ENCODE measurements around the gene FAM193A.

DNA sequence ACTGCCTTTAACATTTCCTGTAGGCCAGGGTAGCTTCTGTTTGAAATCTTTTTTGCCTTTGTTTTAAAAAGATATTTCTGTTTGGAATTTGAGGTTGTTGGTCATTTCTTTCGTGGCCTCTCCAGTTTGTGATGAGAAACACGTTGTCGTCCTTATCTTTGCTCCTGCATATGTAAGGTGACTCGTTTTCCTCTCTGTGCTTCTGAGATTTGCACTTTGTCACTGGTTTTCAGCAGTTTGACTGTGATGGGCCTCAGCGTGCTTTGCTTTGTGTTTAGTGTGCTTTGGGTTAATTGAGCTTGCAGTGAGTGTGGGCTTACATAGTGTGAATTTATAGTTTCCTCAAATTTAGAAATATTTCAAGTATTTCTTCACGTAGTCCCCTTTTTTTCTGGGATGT, 81.5 kb downstream of the FAM193A start:
- TF ChIP-seq, protein P1, sequence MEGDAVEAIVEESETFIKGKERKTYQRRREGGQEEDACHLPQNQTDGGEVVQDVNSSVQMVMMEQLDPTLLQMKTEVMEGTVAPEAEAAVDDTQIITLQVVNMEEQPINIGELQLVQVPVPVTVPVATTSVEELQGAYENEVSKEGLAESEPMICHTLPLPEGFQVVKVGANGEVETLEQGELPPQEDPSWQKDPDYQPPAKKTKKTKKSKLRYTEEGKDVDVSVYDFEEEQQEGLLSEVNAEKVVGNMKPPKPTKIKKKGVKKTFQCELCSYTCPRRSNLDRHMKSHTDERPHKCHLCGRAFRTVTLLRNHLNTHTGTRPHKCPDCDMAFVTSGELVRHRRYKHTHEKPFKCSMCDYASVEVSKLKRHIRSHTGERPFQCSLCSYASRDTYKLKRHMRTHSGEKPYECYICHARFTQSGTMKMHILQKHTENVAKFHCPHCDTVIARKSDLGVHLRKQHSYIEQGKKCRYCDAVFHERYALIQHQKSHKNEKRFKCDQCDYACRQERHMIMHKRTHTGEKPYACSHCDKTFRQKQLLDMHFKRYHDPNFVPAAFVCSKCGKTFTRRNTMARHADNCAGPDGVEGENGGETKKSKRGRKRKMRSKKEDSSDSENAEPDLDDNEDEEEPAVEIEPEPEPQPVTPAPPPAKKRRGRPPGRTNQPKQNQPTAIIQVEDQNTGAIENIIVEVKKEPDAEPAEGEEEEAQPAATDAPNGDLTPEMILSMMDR (IDR thresholded peaks at IDR 0.05; ENCODE audit: insufficient read depth, low read depth, low read length): no peak
- TF ChIP-seq EZH2 (IDR thresholded peaks at IDR 0.05; ENCODE audit: insufficient read depth, low read length): no peak
